Left ventricle myocardium inferior (tissue), 1 donor: ENCODE results near the gene RENBP. TPM values are rescaled to one million over a fixed set of nuclear protein-coding genes. Genes with fewer than 3 reads are reported as not detected.
"Not testable (repeated sequence)": the region's sequence is repeated elsewhere in the genome, so short reads cannot be mapped to it uniquely, and the experiment has no call there.

Experiments
- DNase-seq: peaks from one replicate; pipeline ENCODE4 v3.0.0-alpha.2; 2020
- H3K27ac ChIP-seq: fragments of 200-600 bp; replicated peaks from 2 replicates; pipeline ENCODE4 v1.8.0; 2021
- H3K27me3 ChIP-seq: fragments of 200-600 bp; 2 replicates; pipeline ENCODE4 v1.8.0; 2021; ENCODE audit warnings: low read depth
- H3K36me3 ChIP-seq: fragments of 200-600 bp; 2 replicates; pipeline ENCODE4 v1.8.0; 2021
- H3K4me1 ChIP-seq: fragments of 200-600 bp; 2 replicates; pipeline ENCODE4 v1.8.0; 2021
- H3K4me3 ChIP-seq: fragments of 200-600 bp; 2 replicates; pipeline ENCODE4 v1.8.0; 2021; ENCODE audit warnings: mild to moderate bottlenecking, moderate library complexity
- H3K9me3 ChIP-seq: fragments of 200-600 bp; replicated peaks from 2 replicates; pipeline ENCODE4 v1.8.0; 2021
- CTCF ChIP-seq: fragments of 200-600 bp; IDR thresholded peaks from 2 replicates; pipeline ENCODE4 v1.8.0; 2021; ENCODE audit warnings: antibody characterized with exemption, mild to moderate bottlenecking, borderline replicate concordance
- intact Hi-C: fragments of 100-400 bp; cut with micrococcal nuclease; formaldehyde crosslinking; loops from one replicate; pipeline ENCODE4 v1.11.0; 2022
- total RNA-seq: library from RNA; stranded (reverse); fragmentation: NEBNext Ultra II Directional; extraction: Animal tissue kit (Norgen Biotek cat#: 25700); gene quantifications from one replicate; pipeline ENCODE4 v1.2.1, GENCODE V29; 2021
- donor health status: DM: no; HTN: yes; CAD: no; lungs with severe emphysema.

RENBP gene
- total RNA-seq, 1 donor from 2014 or later = 7.5 TPM

DNA sequence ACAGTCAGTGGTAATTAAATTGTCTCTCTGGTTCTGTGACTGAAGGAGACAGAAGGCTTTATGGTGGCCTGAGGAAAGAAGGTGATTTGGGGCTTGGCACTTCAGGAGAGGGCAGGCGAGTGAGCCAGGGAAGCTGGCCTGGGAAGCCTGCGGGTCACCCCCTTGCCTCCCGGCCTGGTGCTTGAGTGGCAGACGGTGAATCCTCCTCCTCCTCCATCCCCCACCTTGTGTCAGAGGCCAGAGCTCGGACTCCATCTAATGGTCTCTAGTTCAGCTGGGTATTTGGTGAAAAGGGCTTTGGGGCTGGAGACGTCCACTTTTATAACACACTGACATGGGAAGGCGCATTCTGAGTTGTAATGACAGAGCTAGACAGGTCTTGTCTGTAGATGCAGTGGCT, 36.8 kb upstream of the RENBP start:
- H3K4me3 ChIP-seq = no peak overlapping the region
- no peak overlapping the region for H3K27ac ChIP-seq
- intact Hi-C loops = no loop called here
- no peaks in the 10 kb centered on the region for H3K27me3 ChIP-seq
- H3K9me3 ChIP-seq = no peaks in the 10 kb centered on the region
- H3K36me3 ChIP-seq = no peaks in the 10 kb centered on the region
- TF ChIP-seq CTCF = no peak
- no peaks in the 10 kb centered on the region for H3K4me1 ChIP-seq
- no peak for DNase-seq

DNA sequence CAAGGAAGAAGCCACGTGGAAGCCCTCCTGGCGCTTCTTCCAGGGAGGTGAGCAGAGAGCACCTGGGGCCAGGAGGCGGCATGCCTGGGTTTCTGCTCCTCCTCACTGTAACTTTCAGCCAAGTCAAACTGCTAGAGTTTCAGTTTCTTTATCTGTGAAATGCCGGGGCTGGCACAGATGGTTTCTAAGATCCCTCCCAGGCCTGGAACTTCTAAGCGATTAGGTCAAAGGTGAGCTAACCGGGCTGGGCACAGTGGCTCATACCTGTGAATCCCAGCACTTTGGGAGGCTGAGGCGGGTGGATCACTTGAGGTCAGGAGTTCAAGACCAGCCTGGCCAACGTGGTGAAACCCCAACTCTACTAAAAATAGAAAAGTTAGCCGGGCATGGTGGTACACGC, 36.0 kb upstream of the RENBP start:
- H3K27ac ChIP-seq, H3K9me3 ChIP-seq, H3K36me3 ChIP-seq, DNase-seq, intact Hi-C loops, H3K27me3 ChIP-seq, H3K4me1 ChIP-seq, H3K4me3 ChIP-seq: not testable (repeated sequence)

DNA sequence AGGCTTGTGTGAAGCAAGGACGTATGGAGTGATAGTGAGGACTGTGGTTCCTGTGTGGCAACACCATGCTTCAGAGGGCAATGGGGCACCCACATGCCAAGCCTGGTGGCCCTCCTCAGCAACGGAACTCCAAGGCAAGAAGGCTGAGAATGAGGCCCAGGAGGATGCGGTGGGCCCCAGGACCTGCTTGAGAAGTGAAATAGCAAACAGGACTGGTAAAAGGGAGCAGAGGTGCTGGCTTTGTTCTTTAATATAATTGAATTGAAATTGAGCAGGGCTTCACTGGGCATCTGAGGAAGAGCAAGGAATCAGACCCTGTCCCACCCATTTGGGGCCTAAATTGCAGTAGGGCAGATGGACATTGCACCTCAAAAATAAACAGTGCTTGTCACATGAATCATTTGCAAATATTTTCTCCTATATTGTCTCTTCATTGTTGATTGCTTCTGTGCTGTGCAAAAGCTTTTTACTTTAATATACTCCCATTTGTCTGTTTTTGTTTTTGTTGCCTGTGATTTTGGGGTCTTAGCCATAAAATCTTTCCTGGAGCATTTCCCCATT, 30.4 kb upstream of the RENBP start:
- H3K4me1 ChIP-seq = peaks cover 19% of the 10 kb centered on the region
- no peaks in the 10 kb centered on the region for H3K36me3 ChIP-seq
- H3K4me3 ChIP-seq = no peak overlapping the region
- intact Hi-C loops = no loop called here
- H3K27ac ChIP-seq = peak overlapping the region; percentile 99
- TF ChIP-seq CTCF = no peak
- no peak for DNase-seq
- no peaks in the 10 kb centered on the region for H3K27me3 ChIP-seq
- H3K9me3 ChIP-seq = no peaks in the 10 kb centered on the region

- H3K36me3 ChIP-seq = no peaks in the 10 kb centered on the region
- TF ChIP-seq CTCF = no peak
These were observed 29.7 kb upstream of the RENBP start for GRCh38 chrX:153974003-153974725.

GRCh38 chrX:153973127-153974002, 28.9 kb upstream of the RENBP start:
- no peaks in the 10 kb centered on the region for H3K36me3 ChIP-seq
- no peaks in the 10 kb centered on the region for H3K27me3 ChIP-seq
- peak overlapping the region; percentile 99 for H3K27ac ChIP-seq
- peak overlapping the region; percentile 83 for H3K4me3 ChIP-seq
- H3K4me1 ChIP-seq = peaks cover 33% of the 10 kb centered on the region
- DNase-seq = no peak
- H3K9me3 ChIP-seq = no peaks in the 10 kb centered on the region
- intact Hi-C loops = no loop called here
- no peak for TF ChIP-seq CTCF

More at GRCh38 chrX:153974003-153974725, 29.7 kb upstream of the RENBP start:
- peaks cover 25% of the 10 kb centered on the region for H3K4me1 ChIP-seq
- no peak for DNase-seq
- no peaks in the 10 kb centered on the region for H3K27me3 ChIP-seq
- intact Hi-C loops = no loop called here
- peak overlapping the region; percentile 83 for H3K4me3 ChIP-seq
- H3K27ac ChIP-seq = peak overlapping the region; percentile 99
- H3K9me3 ChIP-seq = no peaks in the 10 kb centered on the region
